K562 (cell line): Measurements from ENCODE around the gene GUK1. TPM values are rescaled to one million over a fixed set of nuclear protein-coding genes. Genes with fewer than 3 reads are reported as not detected.
A peak's percentile ranks its signal among the peaks of the same experiment; 100 is the strongest.

Source experiments
- BCL6 ChIP-seq: fragments of 250-450 bp; sonication (Bioruptor Pico); IDR thresholded peaks from 2 replicates; pipeline ENCODE4 v1.4.0; 2020
- DNMT1 ChIP-seq: fragments of 450-650 bp; IDR thresholded peaks from 2 replicates; pipeline ENCODE4 v1.6.1; 2016; ENCODE audit warnings: antibody characterized with exemption, mild to moderate bottlenecking
- EP300 ChIP-seq: IDR thresholded peaks from 2 replicates; pipeline ENCODE4 v1.6.1; 2012; ENCODE audit warnings: low read length, improper control_type of control experiment
- ETV6 ChIP-seq, 3 experiments: fragments of 150-350 bp in 1 of 3; sonication (generic) in 1 of 3; formaldehyde crosslinking in 1 of 3; IDR thresholded peaks; 2 replicates each; pipeline versions ENCODE4 v1.6.1 to v1.8.0; 2014 to 2022; ENCODE audit warnings: borderline replicate concordance in 2 of 3, low read depth in 2 of 3, antibody characterized with exemption in 1 of 3, low read length in 1 of 3, mild to moderate bottlenecking in 1 of 3, missing genetic modification reagents in 1 of 3
- FOXP1 ChIP-seq: sonication (generic); formaldehyde crosslinking; IDR thresholded peaks from 2 replicates; pipeline ENCODE4 v1.8.0; 2022; ENCODE audit warnings: mild to moderate bottlenecking, missing genetic modification reagents
- HDAC3 ChIP-seq: fragments of 450-650 bp; IDR thresholded peaks from 2 replicates; pipeline ENCODE4 v1.6.1; 2018; ENCODE audit warnings: borderline replicate concordance, mild to moderate bottlenecking, moderate library complexity; ENCODE audit not compliant: partially characterized antibody
- HDGF ChIP-seq: fragments of 450-650 bp; IDR thresholded peaks from 2 replicates; pipeline ENCODE4 v1.6.1; 2016
- KDM4B ChIP-seq, 2 experiments: fragments of 450-650 bp in 1 of 2; sonication (generic) in 1 of 2; IDR thresholded peaks; 2 replicates each; pipeline ENCODE4 v1.6.1; 2016 to 2017; ENCODE audit warnings: borderline replicate concordance in 2 of 2, antibody characterized with exemption in 1 of 2, low read depth in 1 of 2, mild to moderate bottlenecking in 1 of 2
- MTA1 ChIP-seq: fragments of 450-650 bp; IDR thresholded peaks from 2 replicates; pipeline ENCODE4 v1.6.1; 2017; ENCODE audit warnings: borderline replicate concordance
- MYBL2 ChIP-seq, 2 experiments: fragments of 450-650 bp in 1 of 2; sonication (generic) in 1 of 2; formaldehyde crosslinking in 1 of 2; IDR thresholded peaks; 2 replicates each; pipeline versions ENCODE4 v1.6.1 to v1.8.1; 2017 to 2022; ENCODE audit warnings: borderline replicate concordance in 1 of 2, inconsistent platforms in 1 of 2, low read depth in 1 of 2, mild to moderate bottlenecking in 1 of 2, missing genetic modification reagents in 1 of 2, moderate library complexity in 1 of 2
- RNF219 ChIP-seq: fragments of 250-450 bp; sonication (Bioruptor Pico); IDR thresholded peaks from 2 replicates; pipeline ENCODE4 v1.5.0; 2022; ENCODE audit warnings: mild to moderate bottlenecking
- SIN3B ChIP-seq: fragments of 450-650 bp; IDR thresholded peaks from 2 replicates; pipeline ENCODE4 v1.6.1; 2017; ENCODE audit warnings: low read depth, mild to moderate bottlenecking, moderate library complexity
- SMAD4 ChIP-seq: fragments of 250-450 bp; sonication (Bioruptor Pico); conservative IDR thresholded peaks from 2 replicates; pipeline ENCODE4 v1.8.0; 2021; ENCODE audit warnings: inconsistent platforms, mild to moderate bottlenecking, moderate library complexity
- SUPT5H ChIP-seq: fragments of 450-650 bp; IDR thresholded peaks from 2 replicates; pipeline ENCODE4 v1.6.1; 2016
- TBL1XR1 ChIP-seq, 2 experiments: IDR thresholded peaks; 2 replicates each; pipeline ENCODE4 v1.6.1; 2012; ENCODE audit warnings: improper control_type of control experiment in 2 of 2, low read length in 2 of 2, mild to moderate bottlenecking in 1 of 2
- ZBTB5 ChIP-seq: fragments of 450-650 bp; IDR thresholded peaks from 2 replicates; pipeline ENCODE4 v1.6.1; 2017; ENCODE audit warnings: antibody characterized with exemption
- ZBTB7A ChIP-seq: IDR thresholded peaks from 2 replicates; pipeline ENCODE4 v1.6.1; 2011; ENCODE audit warnings: low read depth, mild to moderate bottlenecking, low read length, moderate library complexity, borderline replicate concordance; ENCODE audit not compliant: control insufficient read depth
- ZC3H4 ChIP-seq: sonication (generic); formaldehyde crosslinking; IDR thresholded peaks from 2 replicates; pipeline ENCODE4 v1.9.0; 2021; ENCODE audit warnings: missing genetic modification reagents, borderline replicate concordance
- ZNF274 ChIP-seq: IDR thresholded peaks from 2 replicates; pipeline ENCODE4 v1.6.1; 2011; ENCODE audit warnings: low read depth, mild to moderate bottlenecking, low read length, moderate library complexity, borderline replicate concordance
- ZNF57 ChIP-seq: fragments of 450-650 bp; formaldehyde crosslinking; IDR thresholded peaks from 2 replicates; pipeline ENCODE4 v1.4.0; 2020; ENCODE audit warnings: mild to moderate bottlenecking, moderate library complexity
- ZNF644 ChIP-seq: fragments of 200-800 bp; sonication (Bioruptor generic); IDR thresholded peaks from 2 replicates; pipeline ENCODE4 v1.6.1; 2016; ENCODE audit warnings: low read depth, missing genetic modification characterization, missing compliant biosample characterization
- polyA plus RNA-seq, 8 experiments: library from polyadenylated mRNA; depleted of rRNA in 4 of 8; stranded (reverse) in 5 of 8; unstranded in 3 of 8; fragments of >200 nt; fragmentation: Nextera tagmentation in 2 of 8; fragmentation: Illumina TruSeq in 1 of 8; extraction: Ambion mirVana in 2 of 8; extraction: Trizol in 1 of 8; gene quantifications; 2 replicates each; pipeline versions ENCODE4 v1.2.1 to v1.2.3, GENCODE V29; 2011 to 2014; ENCODE audit warnings: inconsistent platforms in 1 of 8, missing spikeins in 1 of 8
- total RNA-seq, 7 experiments: library from RNA; depleted of rRNA in 6 of 7; stranded (reverse); fragments of >200 nt in 6 of 7; fragmentation: Illumina TruSeq in 2 of 7; extraction: Trizol in 2 of 7; gene quantifications; 2 replicates each; pipeline versions ENCODE4 v1.2.1 to v1.2.3, GENCODE V29; 2011 to 2021; ENCODE audit warnings: low replicate concordance in 1 of 7
- TF ChIP-seq, protein P1 (sequence below), 2 experiments: IDR thresholded peaks; 2 replicates each; pipeline ENCODE4 v1.6.1; 2011; ENCODE audit warnings: borderline replicate concordance in 1 of 2, control low read depth in 1 of 2, low read depth in 1 of 2, low read length in 1 of 2, mild to moderate bottlenecking in 1 of 2, mixed read lengths in 1 of 2, moderate library complexity in 1 of 2; ENCODE audit not compliant: insufficient read depth in 1 of 2, insufficient read length in 1 of 2, poor library complexity in 1 of 2, severe bottlenecking in 1 of 2; ENCODE audit errors: extremely low read depth in 1 of 2

The GUK1 gene
- total and polyA plus RNA-seq, 9 of the 15 experiments (the other 6 are each of a cell fraction or from before 2014, with no cell fraction given): 7.0 to 331 (median 132) TPM

DNA sequence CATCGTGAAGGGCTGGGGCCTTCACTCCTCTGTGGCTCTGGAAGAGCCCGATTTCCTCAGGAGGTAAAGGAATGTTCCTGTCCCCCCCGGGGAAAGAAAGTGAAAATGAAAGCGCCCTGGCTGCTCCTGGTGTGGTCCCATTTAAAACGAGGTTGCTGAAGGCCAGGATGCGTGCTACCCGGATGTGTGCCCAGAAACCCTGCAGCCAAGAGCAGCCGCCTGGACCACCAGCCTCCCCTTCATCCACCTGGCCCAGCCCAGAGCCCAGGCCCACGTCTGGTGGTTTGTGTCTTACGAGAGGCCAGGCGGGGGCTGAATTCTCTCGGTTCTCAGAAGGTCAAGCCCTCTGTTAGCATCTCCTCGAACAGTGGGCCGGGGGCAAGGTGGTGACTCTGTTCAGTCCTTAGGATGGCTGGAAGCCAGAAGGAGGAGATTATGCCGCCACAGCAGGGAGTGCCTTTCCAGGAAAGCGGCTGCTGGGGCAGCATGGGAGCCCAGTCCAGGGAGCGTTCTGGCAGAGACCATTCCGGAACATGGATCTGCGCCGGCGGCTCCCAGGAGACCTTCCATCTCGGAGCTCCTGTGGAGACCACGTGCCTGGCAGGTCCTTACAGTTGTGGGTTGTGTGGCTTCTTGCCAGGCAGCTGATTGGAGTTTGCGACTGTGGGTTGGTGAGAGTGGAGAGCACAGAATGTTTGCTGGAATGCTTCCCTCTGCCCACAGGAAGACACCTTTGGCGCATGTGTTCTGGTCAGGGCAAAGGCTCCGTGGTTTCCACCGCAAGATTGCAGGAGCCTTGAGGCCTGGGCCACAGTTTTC, 1.4 kb downstream of the GUK1 start (continued):
- TF ChIP-seq TBL1XR1 (IDR thresholded peaks at IDR 0.05; ENCODE audit: low read length in 2 of 2) (peak in 1 of 2 experiments; percentile 27; a peak in 1 of 4 replicates), SUPT5H (no peak), ZBTB5 (no peak), RNF219 (CRISPR knock-in tag) (no peak), MYBL2 (IDR thresholded peaks at IDR 0.05; ENCODE audit: low read depth) (no peak), MYBL2 (CRISPR knock-in tag; IDR thresholded peaks at IDR 0.05; ENCODE audit: borderline replicate concordance) (no peak), KDM4B (IDR thresholded peaks at IDR 0.05; ENCODE audit: borderline replicate concordance in 2 of 2, low read depth in 1 of 2) (no peak), FOXP1 (CRISPR knock-in tag) (0 out of 2 replicates have a peak, but pooled peaks have one; percentile 20), HDAC3 (no peak), ZC3H4 (CRISPR knock-in tag) (no peak), DNMT1 (no peak), ZNF644 (tag) (no peak), MTA1 (no peak), ETV6 (IDR thresholded peaks at IDR 0.05; ENCODE audit: borderline replicate concordance in 1 of 2, low read depth in 2 of 2, low read length in 1 of 2) (no peak), ETV6 (CRISPR knock-in tag; IDR thresholded peaks at IDR 0.05; ENCODE audit: borderline replicate concordance) (no peak), SIN3B (no peak), ZBTB7A (peak; percentile 16; the same call in 1 of the 2 replicates), ZNF274 (no peak), ZNF57 (no peak), EP300 (no peak), HDGF (no peak), SMAD4 (no peak), BCL6 (CRISPR knock-in tag) (no peak)
- TF ChIP-seq, protein P1, sequence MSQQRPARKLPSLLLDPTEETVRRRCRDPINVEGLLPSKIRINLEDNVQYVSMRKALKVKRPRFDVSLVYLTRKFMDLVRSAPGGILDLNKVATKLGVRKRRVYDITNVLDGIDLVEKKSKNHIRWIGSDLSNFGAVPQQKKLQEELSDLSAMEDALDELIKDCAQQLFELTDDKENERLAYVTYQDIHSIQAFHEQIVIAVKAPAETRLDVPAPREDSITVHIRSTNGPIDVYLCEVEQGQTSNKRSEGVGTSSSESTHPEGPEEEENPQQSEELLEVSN (IDR thresholded peaks at IDR 0.05; ENCODE audit: borderline replicate concordance in 1 of 2, extremely low read depth in 1 of 2, insufficient read depth in 1 of 2, insufficient read length in 1 of 2, low read depth in 1 of 2, low read length in 1 of 2, poor library complexity in 1 of 2, severe bottlenecking in 1 of 2): peak; percentile 17 to 49
